Neuronal stem cell (in vitro differentiated cells): ENCODE measurements around the gene IGF2R.
A peak's percentile ranks its signal among the peaks of the same experiment; 100 is the strongest.

Experiments
- DNase-seq: peaks from one replicate; pipeline ENCODE4 v3.0.0-alpha.2; 2013; ENCODE audit warnings: low spot score
- H2AFZ ChIP-seq: one replicate; pipeline ENCODE4 v1.6.1; 2013; ENCODE audit warnings: mild to moderate bottlenecking, low read length, inconsistent platforms
- H2AK5ac ChIP-seq: 2 replicates; pipeline ENCODE4 v1.6.1; 2013; ENCODE audit warnings: low read depth, mild to moderate bottlenecking, inconsistent platforms, low read length, moderate library complexity, mixed read lengths
- H2BK120ac ChIP-seq: 2 replicates; pipeline ENCODE4 v1.6.1; 2013; ENCODE audit warnings: low read depth, mild to moderate bottlenecking, inconsistent platforms, low read length, moderate library complexity, mixed read lengths
- H2BK12ac ChIP-seq: one replicate; pipeline ENCODE4 v1.6.1; 2013; ENCODE audit warnings: low read length, inconsistent platforms
- H2BK15ac ChIP-seq: 2 replicates; pipeline ENCODE4 v1.6.1; 2013; ENCODE audit warnings: mild to moderate bottlenecking, low read length, inconsistent platforms, mixed read lengths
- H2BK5ac ChIP-seq: one replicate; pipeline ENCODE4 v1.6.1; 2013; ENCODE audit warnings: inconsistent platforms, mild to moderate bottlenecking, low read length, moderate library complexity
- H3K14ac ChIP-seq: one replicate; pipeline ENCODE4 v1.6.1; 2013; ENCODE audit warnings: low read length, inconsistent platforms
- H3K18ac ChIP-seq: 2 replicates; pipeline ENCODE4 v1.6.1; 2013; ENCODE audit warnings: low read length, inconsistent platforms
- H3K23ac ChIP-seq: 2 replicates; pipeline ENCODE4 v1.6.1; 2013; ENCODE audit warnings: low read depth, mild to moderate bottlenecking, mixed read lengths, low read length, inconsistent platforms; ENCODE audit not compliant: poor library complexity
- H3K27ac ChIP-seq: replicated peaks from 3 replicates; pipeline ENCODE4 v1.5.1; 2013; ENCODE audit warnings: low read length, inconsistent platforms
- H3K27me3 ChIP-seq, 3 experiments: 2 replicates each; pipeline ENCODE4 v1.6.1; 2013; ENCODE audit warnings: low read length in 3 of 3, mild to moderate bottlenecking in 2 of 3, inconsistent platforms in 1 of 3, low read depth in 1 of 3, mixed read lengths in 1 of 3, moderate library complexity in 1 of 3; ENCODE audit not compliant: control insufficient read depth in 3 of 3, insufficient read depth in 3 of 3
- H3K36me3 ChIP-seq, 2 donors: replicated peaks in 1 of 2; 2 replicates each; pipeline ENCODE4 v1.6.1; 2013; ENCODE audit warnings: low read length in 2 of 2; ENCODE audit not compliant: control insufficient read depth in 2 of 2, insufficient read depth in 2 of 2
- H3K4ac ChIP-seq: 2 replicates; pipeline ENCODE4 v1.6.1; 2013; ENCODE audit warnings: inconsistent platforms, mild to moderate bottlenecking, low read length, moderate library complexity
- H3K4me1 ChIP-seq, 2 donors: 1 replicate in 1 of 2; 2 replicates in 1 of 2; pipeline ENCODE4 v1.6.1; 2013; ENCODE audit warnings: low read length in 2 of 2, low read depth in 1 of 2; ENCODE audit not compliant: control insufficient read depth in 2 of 2, insufficient read depth in 1 of 2
- H3K4me2 ChIP-seq: one replicate; pipeline ENCODE4 v1.6.1; 2013; ENCODE audit warnings: mild to moderate bottlenecking, low read length, inconsistent platforms; ENCODE audit not compliant: insufficient read depth, poor library complexity, severe bottlenecking
- H3K4me3 ChIP-seq, 2 donors: 2 replicates each; pipeline ENCODE4 v1.5.1; 2013; ENCODE audit warnings: low read length in 2 of 2, mild to moderate bottlenecking in 2 of 2, inconsistent platforms in 1 of 2, moderate library complexity in 1 of 2
- H3K79me1 ChIP-seq: one replicate; pipeline ENCODE4 v1.6.1; 2013; ENCODE audit warnings: low read depth, mild to moderate bottlenecking, inconsistent platforms, low read length, moderate library complexity
- H3K9ac ChIP-seq: one replicate; pipeline ENCODE4 v1.6.1; 2013; ENCODE audit warnings: mild to moderate bottlenecking, low read depth, low read length, inconsistent platforms; ENCODE audit not compliant: poor library complexity
- H3K9me3 ChIP-seq, 2 donors: replicated peaks in 1 of 2; 2 replicates each; pipeline versions ENCODE3 to v1.6.1; 2013; ENCODE audit warnings: low read length in 2 of 2, mild to moderate bottlenecking in 2 of 2, inconsistent platforms in 1 of 2, low read depth in 1 of 2, mixed read lengths in 1 of 2, moderate library complexity in 1 of 2; ENCODE audit not compliant: control insufficient read depth in 2 of 2, insufficient read depth in 1 of 2
- H4K8ac ChIP-seq: one replicate; pipeline ENCODE4 v1.6.1; 2013; ENCODE audit warnings: low read depth, mild to moderate bottlenecking, inconsistent platforms, low read length, moderate library complexity
- H4K91ac ChIP-seq: one replicate; pipeline ENCODE4 v1.6.1; 2013; ENCODE audit warnings: low read length, low read depth, mild to moderate bottlenecking, inconsistent platforms; ENCODE audit not compliant: poor library complexity
- WGBS, 2 donors: extraction: QIAGEN DNeasy Blood & Tissue Kit; methylation state at CpG; one replicate each; pipeline ENCODE4 v1.1.7; 2013; ENCODE audit warnings: missing lambda C conversion rate in 2 of 2, mixed read lengths in 1 of 2; ENCODE audit not compliant: insufficient read length in 2 of 2, insufficient replicate concordance in 1 of 2; ENCODE audit errors: extremely low coverage in 2 of 2; 5-methylcytosine and 5-hydroxymethylcytosine counted together

The IGF2R gene

GRCh38 chr6:159952289-159953005 lies 16.4 kb upstream of the IGF2R start:
- no peak overlapping the region for H3K4ac ChIP-seq
- H3K9ac ChIP-seq: peak overlapping the region; percentile 25
- no peak overlapping the region for H2BK5ac ChIP-seq
- peak overlapping the region; percentile 65 for H2AFZ ChIP-seq
- no peak overlapping the region for H2BK15ac ChIP-seq
- H3K27me3 ChIP-seq: peaks cover 0 to 25% (median 0%) of the 10 kb centered on the region in 3 experiments
- H3K14ac ChIP-seq: no peak overlapping the region
- no peak overlapping the region for H4K8ac ChIP-seq
- no peaks in the 10 kb centered on the region for H3K36me3 ChIP-seq
- no peak overlapping the region for H2AK5ac ChIP-seq
- no peak overlapping the region for H3K23ac ChIP-seq
- no peak overlapping the region for H3K4me2 ChIP-seq
- H3K18ac ChIP-seq: no peak overlapping the region
- H2BK120ac ChIP-seq: no peak overlapping the region
- H3K4me1 ChIP-seq: peaks cover 0 to 12% of the 10 kb centered on the region in 2 donors
- no peak overlapping the region for H4K91ac ChIP-seq
- no CpG with 5 or more reads among the region's 13 CpGs for WGBS, 2 donors
- H3K27ac ChIP-seq: no peak overlapping the region
- no peak overlapping the region for H3K4me3 ChIP-seq
- H2BK12ac ChIP-seq: no peak overlapping the region
- no peak for DNase-seq
- H3K9me3 ChIP-seq: no peaks in the 10 kb centered on the region
- no peaks in the 10 kb centered on the region for H3K79me1 ChIP-seq

GRCh38 chr6:159953091-159953601 lies 15.7 kb upstream of the IGF2R start:
- Histone ChIP-seq H3K9me3 (no peaks in the 10 kb centered on the region), H3K23ac (no peak overlapping the region), H2BK5ac (no peak overlapping the region), H2AFZ (peak overlapping the region; percentile 65), H2BK15ac (no peak overlapping the region), H4K8ac (no peak overlapping the region), H4K91ac (no peak overlapping the region), H3K18ac (no peak overlapping the region), H3K4ac (no peak overlapping the region), H3K14ac (no peak overlapping the region), H3K27ac (no peak overlapping the region), H3K4me3 (no peak overlapping the region), H3K4me2 (no peak overlapping the region), H3K27me3 (peaks cover 0 to 19% (median 0%) of the 10 kb centered on the region in 3 experiments), H3K9ac (no peak overlapping the region), H3K36me3 (no peaks in the 10 kb centered on the region), H3K4me1 (peaks cover 0 to 12% of the 10 kb centered on the region in 2 donors), H2BK12ac (no peak overlapping the region), H2AK5ac (no peak overlapping the region), H2BK120ac (no peak overlapping the region), H3K79me1 (no peaks in the 10 kb centered on the region)
- DNase-seq: no peak
- no CpG with 5 or more reads among the region's 9 CpGs for WGBS, 2 donors

GRCh38 chr6:159955945-159956361 lies 12.9 kb upstream of the IGF2R start:
- no peak overlapping the region for H3K9ac ChIP-seq
- no peak for DNase-seq
- H2BK5ac ChIP-seq: no peak overlapping the region
- H3K14ac ChIP-seq: no peak overlapping the region
- H4K91ac ChIP-seq: no peak overlapping the region
- H3K79me1 ChIP-seq: no peaks in the 10 kb centered on the region
- H3K9me3 ChIP-seq: no peaks in the 10 kb centered on the region
- no peak overlapping the region for H2BK12ac ChIP-seq
- H4K8ac ChIP-seq: no peak overlapping the region
- H2AFZ ChIP-seq: no peak overlapping the region
- H2BK15ac ChIP-seq: no peak overlapping the region
- peaks cover 0 to 16% (median 0%) of the 10 kb centered on the region in 3 experiments for H3K27me3 ChIP-seq
- H3K4me2 ChIP-seq: no peak overlapping the region
- peaks cover 0 to 12% of the 10 kb centered on the region in 2 donors for H3K4me1 ChIP-seq
- no peak overlapping the region for H2AK5ac ChIP-seq
- no peak overlapping the region for H3K4ac ChIP-seq
- no peaks in the 10 kb centered on the region for H3K36me3 ChIP-seq
- H3K23ac ChIP-seq: no peak overlapping the region
- H3K18ac ChIP-seq: no peak overlapping the region
- no peak overlapping the region for H3K27ac ChIP-seq
- no peak overlapping the region for H2BK120ac ChIP-seq
- H3K4me3 ChIP-seq: no peak overlapping the region

- H4K8ac ChIP-seq: no peak overlapping the region
These were observed 11.7 kb upstream of the IGF2R start for GRCh38 chr6:159957071-159957673.

More at GRCh38 chr6:159957071-159957673, 11.7 kb upstream of the IGF2R start:
- Histone ChIP-seq H2BK120ac (no peak overlapping the region), H3K18ac (no peak overlapping the region), H3K27me3 (peaks cover 0 to 19% (median 2%) of the 10 kb centered on the region in 3 experiments), H3K27ac (no peak overlapping the region), H3K9me3 (peaks cover 0 to 2% of the 10 kb centered on the region in 2 donors), H4K91ac (no peak overlapping the region), H2BK5ac (no peak overlapping the region), H3K14ac (no peak overlapping the region), H3K36me3 (no peaks in the 10 kb centered on the region), H3K23ac (no peak overlapping the region), H3K4me2 (no peak overlapping the region), H2BK12ac (no peak overlapping the region), H2BK15ac (no peak overlapping the region), H3K4me3 (no peak overlapping the region), H2AK5ac (no peak overlapping the region), H3K4me1 (peaks cover 0 to 12% of the 10 kb centered on the region in 2 donors), H2AFZ (no peak overlapping the region), H3K79me1 (no peaks in the 10 kb centered on the region), H3K4ac (no peak overlapping the region), H3K9ac (no peak overlapping the region)
- no CpG with 5 or more reads among the region's 6 CpGs for WGBS, 2 donors
- DNase-seq: no peak
